Measurements from ENCODE around the gene TMEM214.

The TMEM214 gene

GRCh38 chr2:27071277-27071989, 38.7 kb downstream of the TMEM214 start, which contains the start of gene OST4:
OST4 (minus strand) TSS chr2:27071654.
- DNase-seq, result peak; percentile 92

GRCh38 chr2:27071990-27072830, 39.4 kb downstream of the TMEM214 start:
- peak; percentile 48 for DNase-seq

DNA sequence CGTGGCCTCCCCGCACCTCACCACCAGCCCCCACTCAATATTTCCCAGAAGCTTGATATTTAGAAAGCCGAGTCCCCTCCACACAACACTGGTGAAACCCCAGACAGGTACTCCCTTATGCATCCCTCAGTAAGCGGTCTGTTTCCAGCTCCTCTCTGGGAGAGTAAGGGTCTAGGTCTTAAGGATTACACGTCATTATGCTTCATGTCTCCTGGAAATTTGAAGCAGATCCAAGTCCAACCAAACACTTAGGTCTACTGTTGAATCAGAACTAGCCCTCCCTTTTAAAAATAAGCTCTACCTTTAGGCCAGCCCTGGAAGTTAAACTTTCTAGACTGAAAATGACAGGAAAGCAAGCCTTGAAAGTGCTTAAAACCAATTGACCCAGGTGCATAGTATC, 40.2 kb downstream of the TMEM214 start:
- no peak for DNase-seq

GRCh38 chr2:27073782-27074181, 41.0 kb downstream of the TMEM214 start:
- DNase-seq, result no peak

DNA sequence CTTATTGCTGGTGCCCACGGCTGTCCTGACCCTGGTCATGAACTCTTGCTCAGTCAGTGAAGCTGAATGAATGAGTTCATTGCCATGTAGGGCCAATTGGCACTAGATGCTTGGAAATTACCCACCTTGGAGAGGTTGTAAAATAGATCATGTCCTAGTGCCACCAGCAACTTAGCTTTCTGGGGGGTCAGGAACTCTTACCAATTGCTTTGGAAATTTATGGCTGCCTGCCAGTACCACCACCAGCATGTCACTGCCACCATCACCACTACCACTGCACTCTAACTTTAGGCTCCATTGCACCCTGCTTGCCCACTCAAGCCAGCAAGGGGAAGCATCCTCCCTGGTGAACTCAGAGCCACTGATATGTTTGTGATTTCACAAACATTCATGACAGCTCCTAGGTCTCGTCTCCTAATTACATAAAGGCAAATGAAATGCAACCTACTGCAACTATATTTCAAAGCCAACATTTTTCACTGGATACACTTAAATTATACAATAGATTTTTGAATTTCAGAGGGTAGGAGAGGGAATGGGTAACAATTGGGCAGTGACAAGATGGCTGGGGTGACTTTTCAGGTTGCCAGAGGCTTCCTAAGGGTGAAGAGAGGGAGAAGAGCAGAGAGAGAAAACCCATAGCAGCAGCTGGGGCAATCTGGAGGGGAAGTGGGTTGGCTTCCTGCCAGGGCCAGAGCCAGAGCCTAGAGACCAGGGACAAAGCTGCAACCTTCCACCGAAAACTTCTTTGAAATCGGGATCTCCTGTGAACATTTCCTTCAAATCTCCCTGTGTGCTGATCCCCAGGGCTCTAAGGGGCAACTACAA, 42.2 kb downstream of the TMEM214 start:
- peak; percentile 40 for DNase-seq

- DNase-seq, result peak; percentile 36
Measured at GRCh38 chr2:27075566-27075871, 42.8 kb downstream of the TMEM214 start.

DNA sequence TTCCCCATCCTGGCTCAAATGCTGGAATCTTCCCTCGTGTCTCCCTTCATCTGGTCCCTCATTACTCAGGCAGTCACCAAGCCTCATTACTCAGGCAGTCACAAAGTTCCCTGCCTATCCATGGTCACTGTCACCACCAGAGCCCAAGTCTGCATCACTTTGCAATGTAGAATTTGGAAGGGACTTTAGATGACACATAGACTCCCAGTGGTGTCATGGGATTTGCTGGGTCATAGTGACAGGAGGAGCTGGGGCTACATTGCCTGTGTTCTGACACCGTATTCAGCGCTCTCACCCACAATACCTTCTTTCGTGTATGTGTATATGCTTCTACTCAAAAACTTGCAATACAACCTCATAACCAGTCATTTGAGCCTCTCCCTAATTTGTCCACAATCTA, 43.6 kb downstream of the TMEM214 start:
- DNase-seq, result no peak

GRCh38 chr2:27077231-27077630, 44.5 kb downstream of the TMEM214 start:
- DNase-seq, result no peak

DNA sequence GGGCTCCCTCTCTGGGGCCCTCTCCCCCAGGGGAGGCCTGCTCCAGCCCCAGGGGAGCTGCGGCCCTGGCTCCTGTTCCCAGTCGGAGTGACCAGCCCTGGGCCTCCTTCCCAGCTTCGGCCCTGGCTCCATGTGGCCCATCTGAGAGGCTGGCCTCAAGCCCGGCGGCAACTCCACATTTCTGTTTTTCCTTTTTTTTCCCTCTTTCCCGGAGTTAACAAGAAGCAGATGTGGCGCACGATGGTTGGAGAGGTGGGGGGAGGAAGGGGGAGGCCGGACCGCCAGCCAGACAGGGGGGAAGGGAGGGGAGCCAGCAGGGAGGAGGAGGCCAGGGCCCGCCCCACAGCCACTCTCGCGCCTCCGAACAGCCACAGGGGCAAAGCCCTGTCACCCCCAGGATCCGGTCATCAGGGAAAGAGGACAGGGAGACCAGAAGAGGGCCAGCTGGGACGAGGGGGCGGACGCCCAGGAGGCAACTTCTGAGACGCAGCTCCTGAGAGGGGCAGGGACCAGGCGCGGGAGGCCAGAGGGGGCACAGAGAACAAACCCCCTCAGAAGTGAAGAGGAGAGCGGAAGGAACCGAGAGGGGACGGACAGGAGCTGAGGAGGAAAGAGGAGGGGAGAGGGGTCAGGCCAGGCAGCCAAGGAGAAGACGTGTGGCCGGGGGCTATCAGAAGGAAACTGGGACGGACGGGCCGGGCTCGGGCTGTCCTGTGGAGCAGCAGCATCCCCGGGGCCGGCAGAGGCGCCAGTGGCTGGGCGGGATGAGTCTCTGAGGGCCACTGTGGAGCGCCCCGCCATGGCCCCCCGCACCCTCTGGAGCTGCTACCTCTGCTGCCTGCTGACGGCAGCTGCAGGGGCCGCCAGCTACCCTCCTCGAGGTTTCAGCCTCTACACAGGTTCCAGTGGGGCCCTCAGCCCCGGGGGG, 45.8 kb downstream of the TMEM214 start, which contains the start of gene EMILIN1:
EMILIN1 (plus strand) TSS at position 349 of the 928 bp plus-strand sequence; CDS start at position 800, 451 bp downstream.
- DNase-seq, result no peak

- no peak for DNase-seq
Measured at GRCh38 chr2:27079233-27080139, 46.7 kb downstream of the TMEM214 start.

- DNase-seq, result no peak
Measured at GRCh38 chr2:27080140-27080469, 47.3 kb downstream of the TMEM214 start.

- DNase-seq, result no peak
Measured at GRCh38 chr2:27080603-27080936, 47.8 kb downstream of the TMEM214 start.

DNA sequence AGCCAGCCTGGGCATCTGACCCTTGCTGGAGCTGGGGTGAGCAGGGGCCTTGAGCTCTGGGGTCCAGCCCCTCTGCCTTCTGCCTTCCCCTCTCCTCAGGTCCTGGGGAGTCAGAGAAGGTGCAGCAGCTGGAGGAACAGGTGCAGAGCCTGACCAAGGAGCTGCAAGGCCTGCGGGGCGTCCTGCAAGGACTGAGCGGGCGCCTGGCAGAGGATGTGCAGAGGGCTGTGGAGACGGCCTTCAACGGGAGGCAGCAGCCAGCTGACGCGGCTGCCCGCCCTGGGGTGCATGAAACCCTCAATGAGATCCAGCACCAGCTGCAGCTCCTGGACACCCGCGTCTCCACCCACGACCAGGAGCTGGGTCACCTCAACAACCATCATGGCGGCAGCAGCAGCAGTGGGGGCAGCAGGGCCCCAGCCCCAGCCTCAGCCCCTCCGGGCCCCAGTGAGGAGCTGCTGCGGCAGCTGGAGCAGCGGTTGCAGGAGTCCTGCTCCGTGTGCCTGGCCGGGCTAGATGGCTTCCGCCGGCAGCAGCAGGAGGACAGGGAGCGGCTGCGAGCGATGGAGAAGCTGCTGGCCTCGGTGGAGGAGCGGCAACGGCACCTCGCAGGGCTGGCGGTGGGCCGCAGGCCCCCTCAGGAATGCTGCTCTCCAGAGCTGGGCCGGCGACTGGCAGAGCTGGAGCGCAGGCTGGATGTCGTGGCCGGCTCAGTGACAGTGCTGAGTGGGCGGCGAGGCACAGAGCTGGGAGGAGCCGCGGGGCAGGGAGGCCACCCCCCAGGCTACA, 49.4 kb downstream of the TMEM214 start:
- no peak for DNase-seq

GRCh38 chr2:27082773-27083409, 50.1 kb downstream of the TMEM214 start:
- DNase-seq, result no peak

- no peak for DNase-seq
Measured at GRCh38 chr2:27083410-27084296, 50.9 kb downstream of the TMEM214 start.

GRCh38 chr2:27084297-27085061, 51.7 kb downstream of the TMEM214 start:
- DNase-seq, result no peak

DNA sequence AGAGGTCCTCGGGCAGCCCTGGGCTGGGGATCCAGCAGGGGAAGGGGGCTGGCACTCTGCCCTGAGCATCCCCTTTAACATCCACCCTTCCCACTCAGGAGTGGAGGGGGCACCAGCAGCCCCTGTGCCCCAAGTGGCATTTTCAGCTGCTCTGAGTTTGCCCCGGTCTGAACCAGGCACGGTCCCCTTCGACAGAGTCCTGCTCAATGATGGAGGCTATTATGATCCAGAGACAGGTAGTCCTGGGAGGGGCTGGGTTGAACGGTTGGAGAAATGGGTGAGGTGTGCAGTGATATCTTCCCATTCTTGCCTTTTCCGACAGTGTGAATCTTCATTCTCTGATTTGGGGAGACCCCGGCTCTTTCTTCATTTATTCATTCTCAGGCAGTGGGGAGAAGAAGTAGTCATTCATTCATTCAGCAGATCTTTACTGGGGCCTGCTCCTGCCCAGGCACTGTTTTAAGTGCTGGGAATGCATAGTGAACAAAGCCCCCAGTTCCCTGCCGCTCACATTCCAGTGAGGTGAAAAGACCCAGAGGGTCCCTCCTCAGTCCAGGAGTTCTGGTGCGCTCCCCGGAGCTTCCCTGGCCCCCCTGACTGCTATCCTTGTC, 52.4 kb downstream of the TMEM214 start:
- DNase-seq, result no peak

GRCh38 chr2:27085673-27086089, 52.9 kb downstream of the TMEM214 start:
- peak; percentile 45 for DNase-seq

Measured in activated CD4-positive, alpha-beta T cell treated with anti-CD3 and anti-CD28 coated beads for 48 hours (primary cell).